Kidney (tissue), 22 donors: ENCODE measurements around the gene NSD1. TPM values are rescaled to one million over a fixed set of nuclear protein-coding genes. Genes with fewer than 3 reads are reported as not detected.

Experiments
- DNase-seq, 5 donors: peaks; one replicate each; pipeline ENCODE4 v3.0.0-alpha.2; 2013 to 2020
- FAIRE-seq: peaks from 2 replicates; lab custom pipeline; 2012; peaks lifted over from hg19 to GRCh38; lab: Jason Lieb, UNC
- H3K27ac ChIP-seq, 2 donors: one replicate each; pipeline ENCODE4 v1.7.0; 2013; ENCODE audit warnings: low read depth in 2 of 2, low read length in 2 of 2, inconsistent platforms in 1 of 2
- H3K27me3 ChIP-seq: one replicate; pipeline ENCODE4 v1.7.1; 2013; ENCODE audit warnings: low read length, inconsistent platforms; ENCODE audit not compliant: control insufficient read depth, insufficient read depth
- H3K36me3 ChIP-seq, 3 donors: one replicate each; pipeline versions ENCODE4 v1.7.0 to v1.7.1; 2013; ENCODE audit warnings: low read length in 3 of 3, control low read depth in 1 of 3, inconsistent platforms in 1 of 3; ENCODE audit not compliant: insufficient read depth in 3 of 3, control insufficient read depth in 2 of 3
- H3K4me1 ChIP-seq, 3 donors: one replicate each; pipeline versions ENCODE4 v1.7.0 to v1.7.1; 2013; ENCODE audit warnings: low read length in 3 of 3, inconsistent platforms in 1 of 3, low read depth in 1 of 3; ENCODE audit not compliant: control insufficient read depth in 2 of 3, insufficient read depth in 2 of 3
- H3K4me3 ChIP-seq, 3 donors: one replicate each; pipeline versions ENCODE4 v1.7.0 to v1.8.1; 2013; ENCODE audit warnings: low read length in 3 of 3, control low read depth in 1 of 3, inconsistent platforms in 1 of 3
- H3K9ac ChIP-seq, 3 donors: one replicate each; pipeline versions ENCODE4 v1.7.0 to v1.7.1; 2013; ENCODE audit warnings: low read length in 3 of 3, control low read depth in 1 of 3, inconsistent platforms in 1 of 3
- H3K9me3 ChIP-seq, 3 donors: one replicate each; pipeline versions ENCODE4 v1.7.0 to v1.7.1; 2013; ENCODE audit warnings: low read length in 3 of 3, control low read depth in 1 of 3, inconsistent platforms in 1 of 3; ENCODE audit not compliant: control insufficient read depth in 2 of 3, insufficient read depth in 1 of 3
- intact Hi-C: fragments of 100-400 bp; cut with DNase I; formaldehyde crosslinking; loops from one replicate; pipeline ENCODE4 v1.11.1; 2022
- long read RNA-seq, 10 donors: library from polyadenylated mRNA in 1 of 10; unstranded in 1 of 10; transcript quantifications; one replicate each; pipeline ENCODE4 v2.0.0 and lab custom pipeline, GENCODE V29; 2021 to 2026
- polyA plus RNA-seq: library from polyadenylated mRNA; stranded (reverse); fragments of 350-450 nt; fragmentation: Illumina TruSeq; extraction: RNeasy Lipid Tissue Mini Kit (QIAGEN cat#74804); gene quantifications from one replicate; pipeline ENCODE4 v1.2.3, GENCODE V29; 2014; ENCODE audit warnings: low read depth, low replicate concordance; ENCODE audit not compliant: insufficient read depth
- total RNA-seq: library from RNA; stranded (reverse); fragmentation: NEBNext Ultra II Directional; extraction: Animal tissue kit (Norgen Biotek cat#: 25700); gene quantifications from one replicate; pipeline ENCODE4 v1.2.1, GENCODE V29; 2021
- TF ChIP-seq, protein P1 (sequence below): IDR thresholded peaks from 3 replicates; pipeline ENCODE4 v1.5.1; 2012; ENCODE audit warnings: mild to moderate bottlenecking, moderate library complexity, borderline replicate concordance; ENCODE audit not compliant: insufficient read depth; ENCODE audit errors: extremely low read depth
- donor health status: control.
- donor health status: control.
- donor health status: control.
- donor health status: control.
- donor health status: control.
- donor health status: DM: yes; HTN: yes; CAD: no.
- donor health status: Normal renal cell carcinoma (clear cell type).

NSD1 gene, protein sequence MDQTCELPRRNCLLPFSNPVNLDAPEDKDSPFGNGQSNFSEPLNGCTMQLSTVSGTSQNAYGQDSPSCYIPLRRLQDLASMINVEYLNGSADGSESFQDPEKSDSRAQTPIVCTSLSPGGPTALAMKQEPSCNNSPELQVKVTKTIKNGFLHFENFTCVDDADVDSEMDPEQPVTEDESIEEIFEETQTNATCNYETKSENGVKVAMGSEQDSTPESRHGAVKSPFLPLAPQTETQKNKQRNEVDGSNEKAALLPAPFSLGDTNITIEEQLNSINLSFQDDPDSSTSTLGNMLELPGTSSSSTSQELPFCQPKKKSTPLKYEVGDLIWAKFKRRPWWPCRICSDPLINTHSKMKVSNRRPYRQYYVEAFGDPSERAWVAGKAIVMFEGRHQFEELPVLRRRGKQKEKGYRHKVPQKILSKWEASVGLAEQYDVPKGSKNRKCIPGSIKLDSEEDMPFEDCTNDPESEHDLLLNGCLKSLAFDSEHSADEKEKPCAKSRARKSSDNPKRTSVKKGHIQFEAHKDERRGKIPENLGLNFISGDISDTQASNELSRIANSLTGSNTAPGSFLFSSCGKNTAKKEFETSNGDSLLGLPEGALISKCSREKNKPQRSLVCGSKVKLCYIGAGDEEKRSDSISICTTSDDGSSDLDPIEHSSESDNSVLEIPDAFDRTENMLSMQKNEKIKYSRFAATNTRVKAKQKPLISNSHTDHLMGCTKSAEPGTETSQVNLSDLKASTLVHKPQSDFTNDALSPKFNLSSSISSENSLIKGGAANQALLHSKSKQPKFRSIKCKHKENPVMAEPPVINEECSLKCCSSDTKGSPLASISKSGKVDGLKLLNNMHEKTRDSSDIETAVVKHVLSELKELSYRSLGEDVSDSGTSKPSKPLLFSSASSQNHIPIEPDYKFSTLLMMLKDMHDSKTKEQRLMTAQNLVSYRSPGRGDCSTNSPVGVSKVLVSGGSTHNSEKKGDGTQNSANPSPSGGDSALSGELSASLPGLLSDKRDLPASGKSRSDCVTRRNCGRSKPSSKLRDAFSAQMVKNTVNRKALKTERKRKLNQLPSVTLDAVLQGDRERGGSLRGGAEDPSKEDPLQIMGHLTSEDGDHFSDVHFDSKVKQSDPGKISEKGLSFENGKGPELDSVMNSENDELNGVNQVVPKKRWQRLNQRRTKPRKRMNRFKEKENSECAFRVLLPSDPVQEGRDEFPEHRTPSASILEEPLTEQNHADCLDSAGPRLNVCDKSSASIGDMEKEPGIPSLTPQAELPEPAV (N-terminal part only)
- total RNA-seq: 99.1 TPM
- 6.0 TPM for polyA plus RNA-seq
- long read RNA-seq, donor 1, partial matches to known transcripts: 0 of 2 reads
- long read RNA-seq, donor 1, other reads (novel, unspliced or antisense): 0 of 2 reads
- long read RNA-seq, donor 2, partial matches to known transcripts: 6 of 9 reads
- long read RNA-seq, donor 2, other reads (novel, unspliced or antisense): 0 of 9 reads
- long read RNA-seq, donor 3, partial matches to known transcripts: 12 of 15 reads
- long read RNA-seq, donor 3, other reads (novel, unspliced or antisense): 0 of 15 reads
- long read RNA-seq, donor 4, partial matches to known transcripts: 0 of 9 reads
- long read RNA-seq, donor 4, other reads (novel, unspliced or antisense): 5 of 9 reads
- long read RNA-seq, donor 5, partial matches to known transcripts: 0 of 1 reads
- long read RNA-seq, donor 5, other reads (novel, unspliced or antisense): 0 of 1 reads
- long read RNA-seq, donor 6: 0 reads
- long read RNA-seq, donor 7, partial matches to known transcripts: 10 of 36 reads
- long read RNA-seq, donor 7, other reads (novel, unspliced or antisense): 23 of 36 reads
- long read RNA-seq, donor 8: 0 reads
- long read RNA-seq, donor 9, partial matches to known transcripts: 23 of 23 reads
- long read RNA-seq, donor 9, other reads (novel, unspliced or antisense): 0 of 23 reads
- long read RNA-seq, donor 10, partial matches to known transcripts: 9 of 13 reads
- long read RNA-seq, donor 10, other reads (novel, unspliced or antisense): 0 of 13 reads

DNA sequence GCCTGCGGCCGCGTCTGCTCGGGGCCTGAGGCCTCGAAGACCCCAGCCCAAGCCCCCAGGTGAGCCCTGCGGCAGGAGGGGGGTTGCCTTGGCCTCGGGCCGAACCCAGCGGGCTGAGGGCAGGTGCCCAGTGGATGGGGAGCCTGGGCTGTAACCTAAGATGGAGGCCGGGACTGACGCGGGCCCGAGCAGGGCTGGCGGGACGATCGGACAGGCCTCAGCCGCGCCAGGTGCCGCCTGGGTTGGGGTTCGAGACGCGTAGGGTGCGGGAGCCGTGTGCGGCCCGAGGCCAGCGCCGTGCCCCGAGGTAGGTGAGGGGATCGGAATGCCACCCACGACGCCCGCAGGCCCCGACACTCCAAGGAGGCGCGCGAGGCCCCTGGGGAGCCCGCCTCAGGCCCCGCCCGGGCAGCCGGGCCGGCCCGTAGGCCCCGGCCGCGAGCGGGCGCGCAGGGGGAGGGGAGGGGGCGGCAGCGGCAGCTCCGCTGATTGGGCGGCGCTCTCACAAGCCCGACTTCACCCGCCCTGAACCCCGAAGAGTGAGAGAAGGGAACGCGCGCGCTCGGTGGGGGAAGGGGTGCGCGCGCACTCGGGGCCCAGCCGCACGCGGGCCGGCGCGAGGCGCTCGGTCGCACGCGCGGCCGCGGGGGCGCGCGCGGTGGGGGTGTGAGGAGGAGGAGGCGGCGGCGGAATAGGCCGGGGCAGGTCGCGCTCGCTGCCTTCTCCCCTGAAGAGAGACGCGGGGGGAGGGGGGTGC is at the start of gene NSD1:
Gene NSD1, plus strand, starts transcription at position 678 of the 757 bp plus-strand sequence. CDS start 1,331 bp downstream, outside the sequence.
- Histone ChIP-seq H3K27me3 (no peaks in the 10 kb centered on the region), H3K9ac (peak within 1 kb of the TSS; percentile 4 to 82 (median 56)), H3K9me3 (no peaks in the 10 kb centered on the region), H3K27ac (peak within 1 kb of the TSS; percentile 90 to 96), H3K4me1 (peaks cover 6 to 14% (median 13%) of the 10 kb centered on the region in 3 donors), H3K36me3 (peaks cover 4 to 11% (median 8%) of the 10 kb centered on the region in 3 donors), H3K4me3 (peak within 1 kb of the TSS; percentile 35 to 59 (median 58))
- DNase-seq (peak; percentile 93 to 98 (median 95)), FAIRE-seq (no peak)
- intact Hi-C loops: no loop called here
- TF ChIP-seq, protein P1, sequence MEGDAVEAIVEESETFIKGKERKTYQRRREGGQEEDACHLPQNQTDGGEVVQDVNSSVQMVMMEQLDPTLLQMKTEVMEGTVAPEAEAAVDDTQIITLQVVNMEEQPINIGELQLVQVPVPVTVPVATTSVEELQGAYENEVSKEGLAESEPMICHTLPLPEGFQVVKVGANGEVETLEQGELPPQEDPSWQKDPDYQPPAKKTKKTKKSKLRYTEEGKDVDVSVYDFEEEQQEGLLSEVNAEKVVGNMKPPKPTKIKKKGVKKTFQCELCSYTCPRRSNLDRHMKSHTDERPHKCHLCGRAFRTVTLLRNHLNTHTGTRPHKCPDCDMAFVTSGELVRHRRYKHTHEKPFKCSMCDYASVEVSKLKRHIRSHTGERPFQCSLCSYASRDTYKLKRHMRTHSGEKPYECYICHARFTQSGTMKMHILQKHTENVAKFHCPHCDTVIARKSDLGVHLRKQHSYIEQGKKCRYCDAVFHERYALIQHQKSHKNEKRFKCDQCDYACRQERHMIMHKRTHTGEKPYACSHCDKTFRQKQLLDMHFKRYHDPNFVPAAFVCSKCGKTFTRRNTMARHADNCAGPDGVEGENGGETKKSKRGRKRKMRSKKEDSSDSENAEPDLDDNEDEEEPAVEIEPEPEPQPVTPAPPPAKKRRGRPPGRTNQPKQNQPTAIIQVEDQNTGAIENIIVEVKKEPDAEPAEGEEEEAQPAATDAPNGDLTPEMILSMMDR: no peak

DNA sequence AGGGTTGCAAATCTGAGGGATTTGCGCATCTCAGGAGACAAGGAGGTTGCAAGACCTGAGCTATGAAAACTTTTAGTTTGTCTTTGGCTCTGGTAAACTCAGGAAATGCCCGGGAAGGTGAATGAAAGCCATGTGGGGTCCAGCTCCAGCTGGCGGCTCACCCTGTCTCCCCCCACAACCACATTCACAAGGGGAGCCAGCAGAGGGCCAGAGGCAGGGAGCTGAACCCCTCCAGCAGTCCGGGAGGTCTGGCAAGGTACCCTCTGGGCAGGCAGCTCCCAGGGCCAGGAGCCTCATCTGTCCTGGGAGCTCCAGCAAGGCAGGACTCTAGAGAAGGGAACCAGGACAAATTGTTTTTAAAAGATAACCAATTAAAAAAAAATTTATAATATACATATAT is 49.4 kb upstream of the NSD1 start:
- Histone ChIP-seq H3K9me3 (no peaks in the 10 kb centered on the region), H3K9ac (no peak overlapping the region), H3K36me3 (no peaks in the 10 kb centered on the region), H3K4me1 (peaks cover 2 to 10% (median 10%) of the 10 kb centered on the region in 3 donors), H3K4me3 (no peak overlapping the region), H3K27me3 (no peaks in the 10 kb centered on the region), H3K27ac (no peak overlapping the region)
- no peak for DNase-seq
- intact Hi-C loops: no loop called here
- TF ChIP-seq, protein P1: no peak
- FAIRE-seq: no peak
